Dendritic cell treated with granulocyte-macrophage colony-stimulating factor and Interleukin-4, amounts not matched to agents 40 ng/mL and 50 ng/mL, for 4 days (primary cell): ENCODE results near the gene DVL1.

ENCODE experiments used
- H3K27ac Mint-ChIP-seq: one replicate; pipeline ENCODE4 v1.8.0; 2022; ENCODE audit warnings: mild to moderate bottlenecking, mixed read lengths
- H3K27me3 Mint-ChIP-seq: one replicate; pipeline ENCODE4 v1.8.0; 2022; ENCODE audit warnings: mild to moderate bottlenecking, mixed read lengths
- H3K36me3 Mint-ChIP-seq: one replicate; pipeline ENCODE4 v1.8.0; 2022; ENCODE audit warnings: low read depth, mixed read lengths
- H3K4me1 Mint-ChIP-seq: one replicate; pipeline ENCODE4 v1.8.0; 2022; ENCODE audit warnings: low read depth, mixed read lengths
- H3K4me3 Mint-ChIP-seq: one replicate; pipeline ENCODE4 v1.8.0; 2022; ENCODE audit warnings: mild to moderate bottlenecking, moderate library complexity, mixed read lengths
- H3K9me3 Mint-ChIP-seq: one replicate; pipeline ENCODE4 v1.8.0; 2022; ENCODE audit warnings: mixed read lengths
- intact Hi-C: fragments of 100-400 bp; cut with micrococcal nuclease; formaldehyde crosslinking; loops from one replicate; pipeline ENCODE4 v1.15.0; 2022

DVL1 gene

DNA sequence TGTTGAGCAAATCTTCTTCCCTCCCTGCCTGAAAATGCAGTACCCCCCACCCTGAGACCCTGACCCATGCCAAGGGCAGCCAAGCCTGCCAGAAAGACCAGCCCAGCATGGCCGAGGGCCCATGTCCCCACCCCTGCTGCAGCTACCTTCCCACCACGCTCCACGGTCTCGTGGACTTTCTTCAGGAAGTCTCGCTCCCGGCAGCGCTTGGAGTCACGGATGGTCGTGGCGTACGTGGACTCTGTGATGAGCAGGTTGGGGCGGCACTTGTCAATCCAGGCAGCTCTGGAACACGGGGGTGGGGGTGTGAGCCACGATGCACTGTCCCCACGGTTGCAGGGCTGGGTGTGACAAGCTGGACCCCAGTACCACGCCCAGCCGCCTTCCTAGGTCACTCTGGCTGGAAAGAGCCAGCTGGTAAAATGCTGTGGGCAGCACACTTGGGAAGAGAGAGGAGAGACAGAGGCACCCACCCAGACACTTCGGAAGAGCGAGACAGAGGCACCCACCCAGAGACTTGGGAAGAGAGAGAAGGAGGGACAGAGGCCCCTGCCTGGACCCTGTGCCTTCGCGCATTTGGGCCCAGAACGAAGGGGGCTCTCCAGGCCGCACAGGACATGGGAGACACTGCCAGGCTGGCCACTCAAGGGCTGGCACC, 34.4 kb downstream of the DVL1 start:
- no peak overlapping the region for H3K4me3 Mint-ChIP-seq
- no peaks in the 10 kb centered on the region for H3K27me3 Mint-ChIP-seq
- H3K36me3 Mint-ChIP-seq: peaks cover 97% of the 10 kb centered on the region
- no peak overlapping the region for H3K27ac Mint-ChIP-seq
- H3K9me3 Mint-ChIP-seq: no peaks in the 10 kb centered on the region
- intact Hi-C loops: no loop called here
- H3K4me1 Mint-ChIP-seq: peaks cover 7% of the 10 kb centered on the region

DNA sequence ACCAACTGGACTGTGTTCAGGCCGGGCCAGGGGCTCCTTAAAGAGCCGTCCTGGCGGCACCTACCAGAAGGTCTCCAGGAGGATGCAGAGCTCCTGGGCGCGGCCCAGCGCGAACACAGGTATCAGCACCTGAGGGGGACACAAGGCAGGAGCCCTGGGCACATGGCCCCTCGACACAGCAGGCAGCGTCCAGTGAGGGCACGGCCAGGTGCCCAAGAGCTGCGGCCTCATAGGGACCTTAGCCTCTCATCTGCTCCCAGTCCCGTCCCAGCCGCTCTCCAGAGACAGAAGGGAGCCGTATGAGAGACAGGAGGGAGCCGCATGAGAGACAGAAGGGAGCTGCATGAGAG, 35.0 kb downstream of the DVL1 start:
- no peaks in the 10 kb centered on the region for H3K27me3 Mint-ChIP-seq
- H3K4me1 Mint-ChIP-seq: peaks cover 13% of the 10 kb centered on the region
- H3K36me3 Mint-ChIP-seq: peaks cover 97% of the 10 kb centered on the region
- no peak overlapping the region for H3K27ac Mint-ChIP-seq
- intact Hi-C loops: no loop called here
- H3K9me3 Mint-ChIP-seq: no peaks in the 10 kb centered on the region
- no peak overlapping the region for H3K4me3 Mint-ChIP-seq

DNA sequence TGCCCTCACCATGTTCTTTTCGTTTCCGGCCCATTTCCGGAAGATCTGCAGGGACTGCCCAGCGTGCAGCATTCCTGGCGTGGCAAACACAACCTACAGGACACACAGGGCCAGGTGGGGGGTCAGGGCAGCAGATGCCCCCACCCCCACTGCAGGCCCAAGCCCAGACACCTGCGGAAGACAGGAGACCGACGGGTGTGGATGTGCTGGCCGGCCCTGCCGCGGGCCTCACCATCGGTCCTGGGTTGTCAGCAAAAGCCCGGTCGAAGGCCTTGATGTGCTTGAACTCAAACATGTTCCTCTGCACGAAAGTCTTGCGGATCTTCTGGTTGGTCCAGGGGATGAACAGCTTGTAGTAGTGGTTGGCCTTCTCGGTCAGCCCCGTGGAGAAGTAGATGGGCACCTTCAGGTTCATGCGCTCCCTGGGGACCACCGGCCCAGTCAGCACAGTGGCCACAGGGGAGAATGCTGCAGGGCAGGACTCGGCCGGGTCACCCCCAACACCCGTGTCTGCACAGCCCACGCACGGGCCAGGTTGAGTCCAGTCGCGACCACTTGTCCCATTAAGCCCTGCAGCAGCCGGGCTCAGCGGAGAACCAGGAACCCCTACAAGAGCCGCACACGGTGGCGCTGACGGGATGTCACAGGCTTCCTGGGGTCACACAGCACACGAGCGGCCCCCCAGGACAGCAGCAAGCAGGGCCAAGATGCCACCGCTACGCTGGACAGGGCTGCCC, 35.5 kb downstream of the DVL1 start:
- intact Hi-C loops: no loop called here
- Mint-ChIP-seq H3K4me3 (no peak overlapping the region), H3K9me3 (no peaks in the 10 kb centered on the region), H3K4me1 (peaks cover 13% of the 10 kb centered on the region), H3K27ac (no peak overlapping the region), H3K36me3 (peaks cover 93% of the 10 kb centered on the region), H3K27me3 (no peaks in the 10 kb centered on the region)

DNA sequence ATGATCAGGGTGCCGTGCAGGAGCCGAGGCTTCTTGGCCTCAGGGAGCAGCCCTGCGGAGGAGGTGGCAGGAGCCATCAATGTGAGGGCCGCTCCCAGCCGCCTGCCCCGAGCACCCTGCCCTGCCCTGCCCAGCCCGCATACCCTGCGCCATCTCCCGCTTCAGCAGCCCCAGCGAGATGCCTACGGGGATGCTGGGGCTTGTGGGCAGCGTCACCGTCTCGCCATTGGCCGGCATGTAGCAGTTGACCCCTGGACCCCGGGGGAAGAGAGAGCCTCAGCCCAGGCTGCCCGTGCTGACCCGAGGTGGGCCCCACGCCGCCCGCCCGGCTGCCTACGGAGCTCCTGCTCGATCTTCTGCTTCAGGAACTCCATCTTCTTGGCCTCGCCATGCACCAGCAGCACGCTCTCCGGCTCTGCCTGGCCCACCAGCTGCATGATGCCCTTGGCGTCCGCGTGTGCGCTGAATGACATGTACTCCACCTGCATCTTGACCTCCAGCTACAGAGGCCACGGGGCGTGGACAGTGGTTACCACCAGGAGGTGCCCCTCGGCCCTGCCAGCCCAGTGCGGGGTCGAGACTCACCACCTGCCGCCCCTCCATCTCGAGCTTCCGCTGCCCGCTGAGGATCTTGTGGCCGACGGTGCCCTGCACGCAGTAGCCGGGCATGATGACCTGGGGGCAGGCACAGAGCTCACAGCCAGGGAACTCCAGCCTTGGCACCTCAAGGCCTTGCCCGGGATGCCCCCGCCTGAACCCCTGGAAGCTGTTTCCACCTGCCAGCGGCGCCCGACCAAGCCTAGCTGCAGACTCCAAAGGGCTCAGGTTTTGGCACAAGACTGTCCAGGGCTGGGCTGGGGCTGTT, 36.5 kb downstream of the DVL1 start:
- Mint-ChIP-seq H3K4me3 (no peak overlapping the region), H3K27me3 (no peaks in the 10 kb centered on the region), H3K9me3 (no peaks in the 10 kb centered on the region), H3K36me3 (peaks cover 83% of the 10 kb centered on the region), H3K27ac (no peak overlapping the region), H3K4me1 (peaks cover 13% of the 10 kb centered on the region)
- intact Hi-C loops: no loop called here

DNA sequence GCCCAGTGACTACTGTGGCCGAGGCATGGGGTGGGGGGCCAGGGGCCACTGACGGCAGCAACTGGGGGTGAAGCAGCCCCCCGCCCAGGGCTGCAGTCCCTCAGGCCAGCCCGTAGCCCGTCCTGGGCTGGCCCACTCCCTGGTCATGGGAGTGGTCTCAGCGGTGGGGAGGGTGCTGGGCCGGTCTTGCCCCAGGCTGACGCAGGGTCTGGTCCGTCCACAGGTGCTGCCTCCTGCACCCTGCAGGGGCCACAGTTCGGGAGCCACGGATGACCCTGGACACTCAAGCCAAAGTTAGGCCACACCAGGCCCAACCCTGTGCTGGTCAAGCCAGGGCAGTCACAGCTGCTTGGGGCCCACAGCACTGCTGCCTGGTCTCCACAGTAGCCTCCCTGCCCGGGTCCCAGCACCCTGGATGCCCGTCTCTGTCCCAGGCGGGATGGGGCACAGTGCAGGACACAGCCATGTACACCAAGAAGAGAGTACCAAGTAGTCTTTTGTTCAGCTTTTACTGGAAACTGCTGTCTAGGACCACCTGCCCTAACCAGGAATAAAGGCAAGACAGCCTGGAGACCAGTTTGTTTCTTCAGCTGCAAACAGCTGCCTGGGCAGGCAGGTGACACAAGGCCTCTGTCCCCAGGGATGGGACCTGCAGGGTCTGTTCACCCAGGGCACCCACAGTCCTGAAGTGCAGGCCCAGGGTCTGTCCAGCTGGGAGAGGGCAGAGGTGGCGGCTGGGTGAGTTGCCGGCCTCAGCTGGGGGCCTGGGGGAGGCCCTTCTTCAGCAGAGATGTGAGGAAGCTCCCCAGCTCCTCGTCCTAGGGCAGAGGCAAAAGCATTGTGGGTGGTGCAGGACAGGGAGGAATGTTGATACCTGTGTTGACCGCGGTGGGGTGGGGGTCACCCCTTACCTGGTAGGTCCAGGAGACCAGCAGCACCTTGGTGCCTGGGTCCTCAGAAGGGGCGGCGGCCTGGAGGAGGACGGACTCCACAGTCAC, 37.8 kb downstream of the DVL1 start:
- H3K36me3 Mint-ChIP-seq: peaks cover 74% of the 10 kb centered on the region
- no peak overlapping the region for H3K4me3 Mint-ChIP-seq
- no peaks in the 10 kb centered on the region for H3K9me3 Mint-ChIP-seq
- H3K27me3 Mint-ChIP-seq: no peaks in the 10 kb centered on the region
- H3K27ac Mint-ChIP-seq: no peak overlapping the region
- H3K4me1 Mint-ChIP-seq: peaks cover 23% of the 10 kb centered on the region
- intact Hi-C loops: no loop called here

DNA sequence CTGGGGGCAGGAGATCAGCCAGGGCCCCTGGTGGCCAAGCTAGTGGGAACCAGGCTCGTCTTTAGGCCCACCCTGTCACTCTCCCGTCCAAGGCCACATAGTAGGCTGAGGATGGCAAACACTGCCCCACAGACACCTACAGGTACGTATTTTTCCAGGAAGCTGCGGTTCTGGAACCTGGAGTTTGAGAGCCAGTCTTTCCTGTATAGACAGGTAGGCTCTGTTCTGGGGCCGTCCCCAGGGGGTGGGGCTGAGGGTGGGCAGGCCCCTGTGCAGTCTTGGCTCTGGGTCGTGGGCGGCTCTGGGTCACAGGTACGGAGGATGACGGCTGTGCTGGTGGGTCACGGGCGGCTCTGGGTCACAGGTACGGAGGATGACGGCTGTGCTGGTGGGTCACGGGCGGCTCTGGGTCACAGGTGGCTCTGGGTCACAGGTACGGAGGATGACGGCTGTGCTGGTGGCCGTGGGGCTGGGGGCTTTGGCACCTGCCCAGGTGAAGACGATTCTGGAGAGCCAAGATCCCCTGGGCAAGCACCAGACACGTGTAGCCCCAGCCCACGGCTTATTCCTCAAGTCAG, 38.7 kb downstream of the DVL1 start:
- Mint-ChIP-seq H3K27me3 (no peaks in the 10 kb centered on the region), H3K4me3 (no peak overlapping the region), H3K27ac (no peak overlapping the region), H3K9me3 (no peaks in the 10 kb centered on the region), H3K36me3 (peaks cover 65% of the 10 kb centered on the region), H3K4me1 (peaks cover 32% of the 10 kb centered on the region)
- intact Hi-C loops: no loop called here

DNA sequence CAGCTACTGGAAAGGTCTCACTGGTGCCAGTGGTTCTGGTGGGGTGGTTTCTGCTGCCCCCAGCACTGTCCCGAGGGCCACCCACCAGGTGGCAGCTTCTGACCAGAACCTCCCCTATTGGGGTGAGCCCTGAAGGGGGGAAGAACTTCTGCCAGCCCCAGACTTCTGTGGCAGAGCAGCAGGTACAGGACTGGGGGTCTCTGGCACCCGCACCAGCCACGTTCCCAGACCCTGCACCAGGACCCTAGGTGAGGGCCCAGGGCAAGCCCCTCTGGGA, 39.2 kb downstream of the DVL1 start:
- no peaks in the 10 kb centered on the region for H3K9me3 Mint-ChIP-seq
- no peak overlapping the region for H3K27ac Mint-ChIP-seq
- H3K4me1 Mint-ChIP-seq: peaks cover 36% of the 10 kb centered on the region
- peak overlapping the region; percentile 81 for H3K4me3 Mint-ChIP-seq
- intact Hi-C loops: no loop called here
- no peaks in the 10 kb centered on the region for H3K27me3 Mint-ChIP-seq
- H3K36me3 Mint-ChIP-seq: peaks cover 60% of the 10 kb centered on the region

DNA sequence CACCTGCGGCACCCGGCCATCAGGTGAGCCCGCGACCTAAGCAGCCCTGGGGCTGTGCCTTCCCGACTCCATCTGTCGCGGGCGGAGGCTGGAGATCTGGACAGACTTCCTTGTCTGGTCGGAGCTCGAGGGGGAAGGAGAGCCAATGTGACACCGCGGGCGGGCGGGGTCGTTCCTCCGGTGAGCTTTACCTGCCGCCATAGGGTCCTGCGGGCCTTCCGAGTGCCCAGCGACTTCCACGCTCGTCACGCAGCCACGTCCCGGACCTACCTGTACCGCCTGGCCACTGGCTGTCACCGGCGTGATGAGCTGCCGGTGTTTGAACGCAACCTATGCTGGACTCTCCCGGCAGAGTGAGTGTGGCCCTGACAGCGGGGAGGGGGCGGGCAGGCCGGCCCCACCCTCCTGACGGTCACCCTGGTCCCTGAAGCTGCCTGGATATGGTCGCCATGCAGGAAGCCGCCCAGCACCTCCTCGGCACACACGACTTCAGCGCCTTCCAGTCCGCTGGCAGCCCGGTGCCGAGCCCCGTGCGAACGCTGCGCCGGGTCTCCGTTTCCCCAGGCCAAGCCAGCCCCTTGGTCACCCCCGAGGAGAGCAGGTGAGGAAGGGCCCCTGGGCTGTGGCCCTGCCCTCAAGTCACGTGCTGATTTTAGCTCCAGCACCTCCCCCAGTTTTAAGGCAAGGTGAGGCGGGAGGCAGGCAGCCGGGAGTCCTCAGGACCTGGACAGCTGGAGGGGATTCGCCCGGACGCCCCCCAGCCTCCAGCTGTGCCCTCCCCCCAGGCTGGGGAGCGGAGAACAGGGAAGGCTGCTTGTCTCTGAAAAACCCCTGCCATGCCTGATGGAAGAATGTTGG, 39.7 kb downstream of the DVL1 start:
- Mint-ChIP-seq H3K27ac (peak overlapping the region; percentile 89), H3K9me3 (no peaks in the 10 kb centered on the region), H3K36me3 (peaks cover 55% of the 10 kb centered on the region), H3K4me3 (peak overlapping the region; percentile 81), H3K4me1 (peaks cover 38% of the 10 kb centered on the region), H3K27me3 (no peaks in the 10 kb centered on the region)
- intact Hi-C loops: loop anchor here (2.0 kb wide), 1 partner anchor 15 kb away; the partner anchor contains the start of genes CPTP and INTS11

DNA sequence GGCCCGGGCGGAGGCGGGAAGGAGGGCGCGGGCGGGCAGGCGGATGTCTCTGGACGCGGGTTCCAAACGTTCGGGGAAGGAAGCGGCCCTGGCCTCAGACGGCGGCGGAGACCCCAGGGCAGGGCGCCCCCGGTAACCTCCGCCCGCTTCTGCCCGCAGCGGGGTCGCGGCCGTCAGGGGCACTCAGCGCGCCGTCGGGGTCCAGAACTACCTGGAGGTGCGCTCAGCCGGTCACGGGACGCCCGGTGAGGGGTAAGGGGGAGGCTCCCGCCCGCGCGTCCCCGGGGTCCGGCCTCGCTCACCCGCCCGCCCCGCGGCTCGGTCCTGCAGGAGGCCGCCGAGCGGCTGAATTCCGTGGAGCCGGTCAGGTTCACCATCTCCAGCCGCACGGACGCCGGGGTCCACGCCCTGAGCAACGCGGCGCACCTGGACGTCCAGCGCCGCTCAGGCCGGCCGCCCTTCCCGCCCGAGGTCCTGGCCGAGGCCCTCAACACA, 40.4 kb downstream of the DVL1 start:
- H3K36me3 Mint-ChIP-seq: peaks cover 48% of the 10 kb centered on the region
- H3K4me1 Mint-ChIP-seq: peaks cover 44% of the 10 kb centered on the region
- H3K4me3 Mint-ChIP-seq: peak overlapping the region; percentile 81
- peak overlapping the region; percentile 89 for H3K27ac Mint-ChIP-seq
- H3K27me3 Mint-ChIP-seq: no peaks in the 10 kb centered on the region
- intact Hi-C loops: loop anchor here (2.0 kb wide), 1 partner anchor 16 kb away; the partner anchor contains the start of genes CPTP and INTS11
- H3K9me3 Mint-ChIP-seq: no peaks in the 10 kb centered on the region

DNA sequence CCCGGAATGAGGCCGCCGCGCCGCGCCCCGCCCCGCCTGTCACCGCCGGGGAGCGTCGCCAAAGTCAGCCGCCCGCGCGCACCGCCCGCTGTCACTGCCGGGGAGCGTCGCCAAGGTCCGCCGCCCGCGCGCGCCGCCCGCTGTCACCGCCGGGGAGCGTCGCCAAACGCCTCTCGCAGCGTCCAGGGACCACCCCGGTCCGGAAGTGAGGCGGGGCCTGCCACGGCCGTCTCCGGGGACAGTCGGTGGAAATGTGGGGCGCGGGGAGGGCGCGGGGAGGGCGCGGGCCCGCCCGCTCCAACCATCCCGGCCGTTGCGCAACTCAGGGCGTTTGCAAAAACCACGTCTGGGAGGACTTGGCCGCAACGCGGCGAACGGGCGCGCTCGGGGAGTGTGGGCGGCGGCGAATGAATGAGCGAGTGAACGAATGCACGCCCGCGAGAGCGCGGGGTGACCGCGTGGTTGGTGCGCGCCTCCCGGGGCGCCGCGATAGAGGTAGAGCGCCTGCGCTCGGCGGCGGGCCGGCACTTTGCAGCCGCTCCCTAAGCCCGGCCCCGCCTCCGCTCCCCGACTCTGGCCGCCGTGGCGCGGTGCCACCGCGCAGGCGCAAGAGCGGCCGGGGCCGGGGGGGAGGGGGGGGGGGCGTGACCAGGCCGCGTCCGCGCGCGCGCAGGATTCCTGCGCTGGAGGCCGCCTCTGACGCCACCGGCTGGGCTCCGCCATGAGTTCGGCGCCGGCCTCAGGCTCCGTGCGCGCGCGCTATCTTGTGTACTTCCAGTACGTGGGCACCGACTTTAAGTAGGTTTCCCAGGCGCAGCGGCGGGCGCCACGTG, 41.1 kb downstream of the DVL1 start, which contains the start of the genes ACAP3 and PUSL1:
Gene ACAP3, minus strand, starts transcription at position 8 of the 833 bp plus-strand sequence. CDS start 115 bp downstream, outside the sequence.
Gene PUSL1, plus strand, starts transcription at position 675 of the 833 bp plus-strand sequence. Its CDS starts 47 bp downstream, at position 722.
- Mint-ChIP-seq H3K9me3 (no peaks in the 10 kb centered on the region), H3K27ac (peak within 1 kb of the TSS; percentile 89), H3K27me3 (no peaks in the 10 kb centered on the region), H3K36me3 (peaks cover 41% of the 10 kb centered on the region), H3K4me3 (peak within 1 kb of the TSS; percentile 89), H3K4me1 (peaks cover 48% of the 10 kb centered on the region)
- intact Hi-C loops: loop anchor here (2.0 kb wide), 1 partner anchor 17 kb away; the partner anchor contains the start of genes CPTP and INTS11

DNA sequence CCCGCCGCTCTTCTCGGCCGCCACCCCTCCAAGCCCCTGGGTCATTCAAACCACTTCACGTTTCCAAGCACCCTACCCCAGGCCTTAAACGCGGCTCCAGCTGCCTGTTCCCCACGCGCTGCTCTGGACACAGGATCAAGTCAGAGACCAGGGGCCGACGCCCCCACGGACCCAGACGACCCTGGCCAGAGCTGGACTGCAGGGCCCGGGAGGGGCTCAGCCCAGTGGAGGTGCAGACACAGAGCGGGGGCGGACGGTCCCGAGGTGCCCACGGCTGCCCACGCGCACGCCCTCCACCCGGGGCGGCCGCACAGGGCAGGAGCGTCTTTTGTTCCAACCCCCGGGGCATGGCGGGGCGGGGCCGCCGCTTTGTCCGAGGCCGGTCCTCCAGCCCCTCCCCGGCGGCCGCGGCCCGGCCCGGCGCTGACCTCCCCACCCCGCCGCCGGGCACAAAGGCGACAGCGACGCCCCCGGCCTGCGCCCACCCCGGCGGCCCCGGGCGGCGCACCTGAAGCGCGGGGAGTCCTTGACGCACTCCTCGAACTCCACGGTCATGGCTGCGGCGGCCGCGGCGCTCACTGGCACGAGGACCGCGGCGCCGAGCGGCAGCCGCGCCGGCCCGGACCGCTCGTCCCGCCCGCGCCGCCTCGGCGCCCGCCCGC, 41.8 kb downstream of the DVL1 start:
- Mint-ChIP-seq H3K27me3 (no peaks in the 10 kb centered on the region), H3K27ac (peak overlapping the region; percentile 89), H3K9me3 (no peaks in the 10 kb centered on the region), H3K36me3 (peaks cover 34% of the 10 kb centered on the region), H3K4me3 (peak overlapping the region; percentile 89), H3K4me1 (peaks cover 48% of the 10 kb centered on the region)
- intact Hi-C loops: no loop called here
